HG03439 (cell line): Measurements from ENCODE around the gene SYNC.
"Not testable (repeated sequence)": the region's sequence is repeated elsewhere in the genome, so short reads cannot be mapped to it uniquely, and the experiment has no call there.

Experiments used
- ATAC-seq: cut with Tn5 transposase; IDR thresholded peaks from one replicate; pipeline ENCODE4 v1.9.1; 2021; ENCODE audit warnings: mild to moderate bottlenecking, moderate library complexity; ENCODE audit not compliant: unreplicated experiment

Gene SYNC

DNA sequence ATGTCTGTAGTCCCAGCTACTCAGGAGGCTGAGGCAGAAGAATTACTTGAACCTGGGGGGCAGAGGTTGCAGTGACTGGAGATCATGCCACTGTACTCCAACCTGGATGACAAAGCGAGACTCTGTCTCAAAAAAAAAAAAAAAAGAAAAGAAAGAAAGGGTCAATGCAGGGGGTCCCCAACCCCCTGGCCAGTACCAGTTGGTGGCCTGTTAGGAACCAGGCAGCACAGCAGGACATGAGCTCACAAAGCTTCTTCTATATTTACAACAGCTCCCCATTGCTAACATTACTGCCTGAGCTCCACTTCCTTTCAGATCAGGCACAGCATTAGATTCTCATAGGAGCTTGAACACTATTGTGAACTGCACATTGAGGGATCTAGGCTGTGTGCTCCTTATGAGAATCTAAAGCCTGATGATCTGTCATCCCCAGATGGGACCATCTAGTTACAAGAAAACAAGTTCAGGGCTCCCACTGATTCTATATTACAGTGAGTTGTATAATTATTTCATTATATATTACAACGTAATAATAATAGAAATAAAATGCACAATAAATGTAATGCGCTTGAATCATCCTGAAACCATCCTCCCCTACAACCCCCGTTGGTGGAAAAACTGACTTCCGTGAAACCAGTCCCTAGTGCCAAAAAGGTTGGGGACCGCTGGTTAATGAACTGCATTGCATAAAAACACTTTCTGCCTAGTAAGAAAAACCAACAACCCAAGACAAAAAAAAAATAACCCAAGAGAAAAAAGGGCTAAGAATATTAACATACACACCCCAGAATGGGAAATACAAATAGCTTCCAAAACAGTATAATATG, 55.0 kb downstream of the SYNC start:
- no peak for ATAC-seq

- ATAC-seq: no peak
Observed at GRCh38 chr1:32644426-32644825, 58.1 kb downstream of the SYNC start.

DNA sequence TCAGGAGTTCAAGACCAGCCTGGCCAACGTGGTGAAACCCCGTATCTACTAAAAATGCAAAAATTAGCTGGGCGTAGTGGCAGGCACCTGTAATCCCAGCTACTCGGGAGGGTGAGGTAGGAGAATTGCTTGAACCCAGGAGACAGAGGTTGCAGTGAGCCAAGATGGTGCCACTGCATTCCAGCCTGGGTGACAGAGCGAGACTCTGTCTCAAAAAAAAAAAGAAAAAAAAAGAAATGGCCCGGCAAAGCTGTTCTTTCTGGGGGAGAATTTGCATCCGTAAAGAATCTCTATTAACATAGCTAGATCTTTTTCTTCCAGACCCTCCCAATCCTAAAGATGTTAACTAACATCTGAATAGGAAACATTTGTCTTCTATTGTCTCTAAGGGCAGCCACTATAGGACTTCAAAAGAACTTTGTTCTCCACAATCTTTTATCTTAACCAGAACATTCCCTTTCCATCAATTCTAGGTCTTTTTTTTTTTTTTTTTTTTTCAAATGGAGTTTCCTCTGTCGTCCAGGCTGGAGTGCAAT, 60.2 kb downstream of the SYNC start:
- not testable (repeated sequence) for ATAC-seq

- ATAC-seq: no peak
Observed at GRCh38 chr1:32639489-32640075, 63.0 kb downstream of the SYNC start.

GRCh38 chr1:32636914-32637645, 65.5 kb downstream of the SYNC start:
- ATAC-seq: no peak

GRCh38 chr1:32635508-32636277, 66.9 kb downstream of the SYNC start:
- no peak for ATAC-seq

DNA sequence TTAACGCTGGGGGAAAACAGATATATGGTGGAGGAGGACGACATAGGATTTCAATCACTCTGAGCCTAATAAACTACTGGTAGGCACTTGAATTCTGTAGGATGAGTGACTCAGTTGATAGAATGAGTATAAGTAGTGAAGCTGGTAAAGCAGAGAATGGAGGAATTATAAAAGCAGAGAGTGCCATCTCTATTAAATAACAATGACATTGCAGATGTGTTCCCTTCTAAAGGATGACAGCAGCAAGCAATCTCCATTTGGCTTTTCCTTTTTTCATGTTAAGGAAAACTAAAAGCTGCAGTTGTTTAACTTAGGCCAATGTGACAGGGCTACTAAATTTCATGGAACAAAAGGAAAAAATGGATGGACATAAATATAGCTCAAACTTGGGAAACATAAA, 69.7 kb downstream of the SYNC start:
- no peak for ATAC-seq

DNA sequence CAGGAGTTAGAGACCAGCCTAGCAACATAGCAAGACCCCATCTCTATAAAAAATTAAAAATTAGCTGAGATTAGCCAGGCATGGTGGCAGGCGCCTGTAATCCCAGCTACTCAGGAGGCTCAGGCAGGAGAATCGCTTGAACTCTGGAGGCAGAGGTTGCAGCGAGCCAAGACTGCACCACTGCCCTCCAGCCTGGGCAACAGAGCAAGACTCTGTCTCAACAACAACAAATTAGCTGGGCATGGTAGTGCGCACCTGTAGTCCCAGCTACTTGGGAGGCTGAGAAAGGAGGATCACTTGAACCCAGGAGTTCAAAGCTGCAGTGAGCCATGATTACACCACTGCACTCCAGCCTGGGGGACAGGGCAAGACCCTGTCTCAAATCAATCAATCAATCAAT, 72.4 kb downstream of the SYNC start:
- ATAC-seq: not testable (repeated sequence)
